ENCODE measurements around the gene TNK1.
A peak's percentile ranks its signal among the peaks of the same experiment; 100 is the strongest.
"Not testable (repeated sequence)": the region's sequence is repeated elsewhere in the genome, so short reads cannot be mapped to it uniquely, and the experiment has no call there.

The TNK1 gene

GRCh38 chr17:7352910-7353635 is 27.8 kb upstream of the TNK1 start:
- in situ Hi-C loops (cut with MboI; ENCODE audit: low pct_unique_long_range_greater_than_20kb, low sequenced_read_pairs), result no loop called here
- no peak for DNase-seq

DNA sequence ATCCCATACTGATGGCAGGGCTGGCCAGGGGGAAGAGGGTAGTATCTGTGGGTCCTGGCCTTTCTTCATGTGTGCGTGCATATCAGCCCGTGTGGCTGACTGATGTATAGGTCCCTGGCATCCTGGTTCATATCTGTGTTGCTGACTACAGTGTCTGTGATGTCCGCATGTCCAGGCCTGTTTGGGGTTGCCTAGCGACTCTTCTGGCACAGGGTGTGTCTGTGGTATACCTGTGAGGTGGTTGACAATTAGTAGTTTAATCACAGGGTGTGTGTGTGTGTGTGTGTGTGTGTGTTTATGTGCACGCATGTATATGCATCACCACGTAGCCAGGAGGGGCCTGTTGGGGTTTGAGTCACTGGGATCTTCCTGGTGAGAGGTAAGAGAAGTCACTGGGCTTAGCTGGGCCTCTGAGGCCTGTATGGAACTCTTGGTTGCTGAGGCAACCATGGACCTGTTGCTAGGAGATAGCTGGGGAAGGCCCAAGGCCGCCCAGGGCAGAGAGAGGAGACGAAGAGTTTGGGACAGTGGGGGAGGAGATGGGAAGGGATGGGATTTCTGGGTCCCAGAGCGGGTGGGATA is 26.5 kb upstream of the TNK1 start:
- DNase-seq, result no peak
- in situ Hi-C loops (cut with MboI; ENCODE audit: low pct_unique_long_range_greater_than_20kb, low sequenced_read_pairs), result no loop called here

- in situ Hi-C loops (cut with MboI; ENCODE audit: low pct_unique_long_range_greater_than_20kb, low sequenced_read_pairs), result no loop called here
Measured at GRCh38 chr17:7355053-7355452, 25.8 kb upstream of the TNK1 start, which contains the start of gene TMEM95. Gene TMEM95 (plus strand): TSS chr17:7355156. CDS start chr17:7355205, 49 bp downstream.

DNA sequence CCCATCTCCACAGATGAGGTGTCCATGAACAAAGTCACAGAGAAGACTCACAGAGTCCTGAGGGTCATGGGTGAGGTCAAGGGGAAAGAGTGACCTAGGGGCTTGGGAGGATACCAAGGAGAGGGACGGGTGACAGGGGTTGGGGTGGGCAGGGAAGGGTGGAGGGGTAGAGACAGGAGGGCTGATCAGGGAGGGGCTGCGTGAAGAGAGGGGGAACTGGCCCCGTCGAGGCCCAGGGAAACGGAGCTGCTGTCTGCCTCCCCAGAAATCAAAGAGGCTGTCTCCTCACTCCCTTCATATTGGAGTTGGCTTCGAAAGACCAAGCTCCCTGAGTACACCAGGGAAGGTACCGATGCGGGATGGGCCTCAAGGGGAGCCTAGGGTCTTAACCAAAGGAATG is 25.3 kb upstream of the TNK1 start:
- DNase-seq, result no peak
- in situ Hi-C loops (cut with MboI; ENCODE audit: low pct_unique_long_range_greater_than_20kb, low sequenced_read_pairs), result no loop called here

More at GRCh38 chr17:7355053-7355452, 25.8 kb upstream of the TNK1 start, which contains the start of gene TMEM95:
- no peak for DNase-seq

- peak; percentile 94 for DNase-seq
- in situ Hi-C loops (cut with MboI; ENCODE audit: low pct_unique_long_range_greater_than_20kb, low sequenced_read_pairs), result no loop called here
Measured at GRCh38 chr17:7356072-7356549, 24.8 kb upstream of the TNK1 start.

DNA sequence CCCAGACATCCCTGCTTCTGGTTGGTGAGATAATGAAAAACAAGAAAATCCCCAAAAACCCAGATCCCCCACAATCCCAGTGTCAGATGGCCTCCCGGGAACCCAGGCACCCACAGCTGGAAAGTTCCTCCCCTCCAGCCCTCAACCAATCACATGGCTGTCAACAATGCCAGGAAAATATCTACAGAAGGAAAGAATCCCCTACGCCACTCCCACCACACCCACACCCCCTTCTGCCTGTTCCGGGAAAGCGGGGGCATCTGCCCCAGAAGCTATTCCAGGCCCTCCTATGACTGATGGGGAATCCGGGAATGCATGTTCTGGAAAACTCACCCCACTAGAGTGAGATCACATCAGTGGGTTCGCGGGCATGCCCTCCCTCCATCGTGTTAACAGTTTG is 24.1 kb upstream of the TNK1 start:
- no peak for DNase-seq
- in situ Hi-C loops (cut with MboI; ENCODE audit: low pct_unique_long_range_greater_than_20kb, low sequenced_read_pairs), result no loop called here

DNA sequence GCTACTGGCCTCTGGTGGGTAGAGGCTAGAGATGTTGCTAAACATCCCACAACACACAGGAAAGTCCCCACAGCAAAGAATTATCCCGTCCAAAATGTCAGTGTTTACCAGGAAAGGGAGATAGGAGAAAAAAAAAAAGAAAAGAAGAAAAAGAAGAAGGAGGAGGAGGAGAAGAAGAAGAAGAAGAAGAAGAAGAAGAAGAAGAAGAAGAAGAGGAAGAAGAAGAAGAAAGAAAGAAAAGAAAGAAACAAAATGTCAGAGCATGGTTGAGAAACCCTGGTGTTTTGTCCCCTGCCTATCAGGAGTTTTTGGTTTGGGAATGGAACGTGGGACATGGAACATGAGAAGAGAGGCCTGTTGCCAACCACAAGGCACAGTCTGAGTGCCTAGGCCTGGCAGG is 23.5 kb upstream of the TNK1 start:
- in situ Hi-C loops (cut with MboI; ENCODE audit: low pct_unique_long_range_greater_than_20kb, low sequenced_read_pairs), result no loop called here
- DNase-seq, result no peak

GRCh38 chr17:7361906-7362305 is 19.0 kb upstream of the TNK1 start:
- in situ Hi-C loops (cut with MboI; ENCODE audit: low pct_unique_long_range_greater_than_20kb, low sequenced_read_pairs), result no loop called here
- no peak for DNase-seq

DNA sequence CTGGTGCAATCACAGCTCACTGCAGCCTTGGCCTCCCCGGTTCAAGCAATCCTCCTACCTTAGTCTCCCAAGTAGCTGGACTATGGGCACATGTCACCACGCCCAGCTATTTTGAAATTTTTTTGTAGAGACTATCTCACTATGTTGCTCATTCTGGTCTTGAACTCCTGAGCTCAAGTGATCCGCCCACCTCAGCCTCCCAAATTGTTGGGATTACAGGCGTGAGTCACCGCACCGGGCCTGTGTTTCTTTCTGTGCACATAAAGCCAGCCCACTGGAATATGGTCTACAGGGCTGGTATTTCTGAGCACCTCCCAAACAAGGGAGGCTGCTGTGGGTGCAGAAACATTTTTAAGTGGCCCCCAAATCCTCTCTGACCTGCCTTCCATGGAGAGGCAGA is 17.6 kb upstream of the TNK1 start:
- in situ Hi-C loops (cut with MboI; ENCODE audit: low pct_unique_long_range_greater_than_20kb, low sequenced_read_pairs), result no loop called here
- no peak for DNase-seq

GRCh38 chr17:7365963-7366362 is 14.9 kb upstream of the TNK1 start:
- in situ Hi-C loops (cut with MboI; ENCODE audit: low pct_unique_long_range_greater_than_20kb, low sequenced_read_pairs), result not testable (repeated sequence)

DNA sequence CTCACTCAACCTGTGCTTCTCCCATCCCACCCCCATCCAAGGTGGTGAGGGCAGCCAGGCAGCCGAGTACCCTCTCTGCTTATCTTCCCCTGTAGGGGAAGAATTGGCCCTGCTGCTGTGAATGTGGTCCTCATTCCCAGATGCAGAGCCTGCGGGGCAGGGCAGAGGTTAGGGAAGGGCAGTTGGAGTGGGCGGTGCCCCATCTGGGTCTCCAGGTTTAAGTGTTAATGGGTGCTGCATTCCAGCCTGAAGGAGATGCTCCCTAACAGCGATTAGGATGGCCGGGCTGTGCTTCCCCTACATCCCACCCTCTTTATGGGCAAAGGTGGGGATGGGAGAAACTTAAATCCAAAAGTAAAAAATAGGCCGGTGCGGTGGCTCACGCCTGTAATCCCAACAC is 13.8 kb upstream of the TNK1 start:
- in situ Hi-C loops (cut with MboI; ENCODE audit: low pct_unique_long_range_greater_than_20kb, low sequenced_read_pairs), result no loop called here
- DNase-seq, result no peak

More at GRCh38 chr17:7365963-7366362, 14.9 kb upstream of the TNK1 start:
- DNase-seq, result not testable (repeated sequence)

GRCh38 chr17:7367918-7368598 is 12.8 kb upstream of the TNK1 start:
- DNase-seq, result no peak
- in situ Hi-C loops (cut with MboI; ENCODE audit: low pct_unique_long_range_greater_than_20kb, low sequenced_read_pairs), result no loop called here

GRCh38 chr17:7368599-7368994 is 12.3 kb upstream of the TNK1 start:
- DNase-seq; in situ Hi-C loops (cut with MboI; ENCODE audit: low pct_unique_long_range_greater_than_20kb, low sequenced_read_pairs): not testable (repeated sequence)

GRCh38 chr17:7369825-7370224 is 11.1 kb upstream of the TNK1 start:
- no peak for DNase-seq
- in situ Hi-C loops (cut with MboI; ENCODE audit: low pct_unique_long_range_greater_than_20kb, low sequenced_read_pairs), result no loop called here

DNA sequence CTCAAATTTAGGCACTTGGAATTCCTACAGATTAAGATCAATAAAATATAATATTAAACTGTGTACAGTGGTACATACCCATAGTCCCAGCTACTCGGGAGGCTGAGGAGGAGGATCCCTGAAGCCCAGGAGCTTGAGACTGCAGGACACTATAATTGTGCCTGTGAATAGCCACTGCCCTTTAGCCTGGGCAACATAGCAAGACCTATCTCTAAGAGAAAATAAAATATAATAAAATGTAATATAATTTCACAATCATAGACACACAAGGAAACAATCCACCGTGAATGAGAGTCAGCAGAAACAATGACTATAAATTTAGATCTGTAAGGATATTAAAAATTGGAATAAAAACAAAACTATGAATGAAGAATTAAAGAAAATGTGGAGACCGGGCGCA is 10.0 kb upstream of the TNK1 start:
- in situ Hi-C loops (cut with MboI; ENCODE audit: low pct_unique_long_range_greater_than_20kb, low sequenced_read_pairs), result no loop called here
- no peak for DNase-seq

- in situ Hi-C loops (cut with MboI; ENCODE audit: low pct_unique_long_range_greater_than_20kb, low sequenced_read_pairs), result no loop called here
- no peak for DNase-seq
Measured at GRCh38 chr17:7374353-7374752, 6.5 kb upstream of the TNK1 start.

- no peak for DNase-seq
- in situ Hi-C loops (cut with MboI; ENCODE audit: low pct_unique_long_range_greater_than_20kb, low sequenced_read_pairs), result no loop called here
Measured at GRCh38 chr17:7379134-7379533, 1.8 kb upstream of the TNK1 start.

DNA sequence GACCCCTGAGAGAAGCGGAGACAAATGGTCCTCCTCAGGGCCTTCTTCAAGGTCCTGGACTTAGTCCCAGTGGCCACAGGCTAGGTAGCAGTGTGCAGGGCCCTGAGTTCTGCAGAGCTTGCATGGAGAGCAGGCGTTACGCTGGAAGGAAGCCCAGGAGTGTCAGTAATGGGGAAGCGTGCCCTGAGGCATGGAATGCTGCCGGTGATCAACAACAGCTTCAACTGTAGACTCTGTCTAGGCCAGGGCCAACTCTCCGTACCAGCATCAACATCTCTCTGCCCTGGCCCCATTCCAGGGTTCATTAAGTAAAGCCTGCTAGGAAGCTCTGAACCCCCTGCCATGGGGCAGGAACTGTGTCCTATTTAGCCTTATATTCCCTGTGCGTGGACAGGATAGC is 568 bp upstream of the TNK1 start:
- in situ Hi-C loops (cut with MboI; ENCODE audit: low pct_unique_long_range_greater_than_20kb, low sequenced_read_pairs), result no loop called here

DNA sequence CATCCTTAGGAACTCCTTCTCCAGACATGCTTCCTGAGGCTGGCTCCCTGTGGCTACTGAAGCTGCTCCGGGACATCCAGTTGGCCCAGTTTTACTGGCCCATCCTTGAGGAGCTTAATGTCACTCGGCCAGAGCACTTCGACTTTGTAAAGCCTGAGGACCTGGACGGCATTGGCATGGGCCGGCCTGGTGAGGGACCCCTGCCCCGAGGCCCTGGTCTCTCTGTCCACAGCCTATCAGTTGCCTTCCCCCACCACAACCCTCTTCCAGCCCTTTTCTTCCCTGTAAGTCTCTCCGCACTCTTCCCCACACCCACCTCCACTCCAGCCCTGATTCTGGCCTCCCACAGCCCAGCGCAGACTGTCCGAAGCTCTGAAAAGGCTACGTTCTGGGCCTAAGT is 2.0 kb downstream of the TNK1 start:
- in situ Hi-C loops (cut with MboI; ENCODE audit: low pct_unique_long_range_greater_than_20kb, low sequenced_read_pairs), result no loop called here
- DNase-seq, result no peak

More for the DNA sequence above, 568 bp upstream of the TNK1 start:
- DNase-seq, result no peak

DNA sequence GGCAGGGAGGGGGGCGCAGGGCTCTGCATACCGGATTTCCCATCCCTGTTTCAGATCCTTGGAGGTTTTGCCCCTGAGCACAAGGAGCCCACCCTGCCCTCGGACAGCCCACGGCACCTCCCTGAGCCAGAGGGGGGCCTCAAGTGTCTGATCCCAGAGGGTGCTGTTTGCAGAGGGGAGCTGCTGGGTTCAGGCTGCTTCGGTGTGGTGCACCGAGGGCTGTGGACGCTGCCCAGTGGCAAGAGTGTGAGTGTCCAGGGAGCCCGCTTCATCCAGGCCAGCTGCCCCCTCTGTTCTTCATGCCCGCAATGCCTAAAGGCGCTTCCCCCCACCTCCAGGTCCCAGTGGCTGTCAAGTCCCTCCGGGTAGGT is 2.5 kb downstream of the TNK1 start:
- in situ Hi-C loops (cut with MboI; ENCODE audit: low pct_unique_long_range_greater_than_20kb, low sequenced_read_pairs), result no loop called here
- no peak for DNase-seq
